ENCODE results near the gene C22orf39. TPM values are rescaled to one million over a fixed set of nuclear protein-coding genes. Genes with fewer than 3 reads are reported as not detected.
A peak's percentile ranks its signal among the peaks of the same experiment; 100 is the strongest.

C22orf39 gene
- polyA plus RNA-seq, 1 of the 3 experiments (the other 2 are of a cell fraction), result 17.7 TPM

DNA sequence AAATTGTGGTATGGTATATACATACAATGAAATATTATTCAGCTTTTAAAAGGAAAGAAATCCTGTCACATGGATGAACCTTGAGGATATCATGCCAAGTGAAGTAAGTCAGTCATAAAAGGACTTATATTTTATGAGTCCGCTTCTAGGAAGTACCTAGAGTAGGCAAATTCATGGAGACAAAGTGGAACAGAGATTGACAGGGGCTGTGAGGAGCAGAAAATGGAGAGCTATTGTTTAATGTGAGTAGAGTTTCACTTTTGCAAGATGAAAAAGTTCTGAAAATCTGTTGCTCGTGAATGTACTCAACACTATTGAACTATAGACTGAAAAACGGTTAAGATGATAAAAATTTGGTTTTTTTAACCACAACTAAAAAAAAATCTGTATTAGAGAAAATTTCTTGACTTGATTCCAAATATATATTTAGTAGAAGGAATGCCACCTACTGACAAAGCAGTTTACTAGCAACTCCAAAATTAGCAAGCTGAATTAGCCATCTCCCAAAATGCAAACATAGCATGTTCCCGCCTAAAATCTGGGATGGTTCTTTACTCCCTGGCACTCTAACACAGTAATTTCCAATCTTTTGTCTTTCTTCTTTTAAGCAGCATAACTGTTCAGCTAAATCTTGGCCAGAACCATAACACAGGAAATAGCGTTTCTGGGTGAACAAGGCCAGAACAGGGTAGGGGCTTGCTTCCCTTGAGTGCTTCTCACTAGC, 30.0 kb upstream of the C22orf39 start:
- peaks cover 18 to 28% of the 10 kb centered on the region in 2 experiments for H3K36me3 ChIP-seq (replicated peaks in 1 of 2; ENCODE audit: control insufficient read depth in 1 of 2, insufficient read depth in 2 of 2, low read length in 1 of 2)
- DNase-seq, result no peak
- POLR2A ChIA-PET, result interaction anchor here (0.7 to 1.6 kb wide), 2 partner anchors 26 to 333 kb away, joined by 3 to 4 read pairs; partner anchors contain the start of gene ESS2

DNA sequence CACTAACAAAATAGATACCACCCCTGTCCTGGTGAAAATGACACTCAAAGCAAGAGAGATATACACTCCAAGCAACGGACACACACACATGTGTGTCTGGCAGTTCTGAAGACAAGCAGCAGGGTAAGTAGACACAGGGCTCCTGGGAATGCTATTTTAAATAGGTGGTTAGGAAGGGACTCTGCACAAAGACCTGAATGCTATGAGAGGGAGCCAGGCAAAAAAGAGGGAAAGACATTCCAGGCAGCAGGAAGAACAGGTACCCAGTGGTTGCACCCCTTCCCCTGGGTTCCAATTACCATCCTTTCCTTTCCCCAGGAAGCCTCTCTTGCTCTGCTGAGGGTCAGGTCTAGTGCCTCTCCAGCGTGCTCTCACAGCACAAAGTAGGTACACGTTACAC, 28.5 kb upstream of the C22orf39 start:
- H3K36me3 ChIP-seq (replicated peaks in 1 of 2; ENCODE audit: control insufficient read depth in 1 of 2, insufficient read depth in 2 of 2, low read length in 1 of 2), result peaks cover 27 to 42% of the 10 kb centered on the region in 2 experiments
- H3K27ac ChIP-seq (ENCODE audit: low read depth in 2 of 2, low read length in 1 of 2), result no peak overlapping the region
- H4K20me1 ChIP-seq (ENCODE audit: insufficient read depth), result peaks cover 53% of the 10 kb centered on the region
- no peak overlapping the region for H2AFZ ChIP-seq (ENCODE audit: low read depth)
- no peak overlapping the region for H3K4me3 ChIP-seq (ENCODE audit: low read depth in 2 of 2, low read length in 1 of 2)
- no peaks in the 10 kb centered on the region for H3K9me3 ChIP-seq
- ChIA-PET CTCF (no interaction called here), POLR2A (no interaction called here)
- no peak overlapping the region for H3K4me2 ChIP-seq
- no peak overlapping the region for H3K9ac ChIP-seq
- no peaks in the 10 kb centered on the region for H3K27me3 ChIP-seq (ENCODE audit: insufficient read depth)
- TF ChIP-seq NFIC (IDR thresholded peaks at IDR 0.05; ENCODE audit: borderline replicate concordance) (no peak), TCF12 (IDR thresholded peaks at IDR 0.05) (no peak), ELF1 (IDR thresholded peaks at IDR 0.05) (no peak), SMC3 (IDR thresholded peaks at IDR 0.05; ENCODE audit: low read depth, low read length) (no peak), RFX5 (IDR thresholded peaks at IDR 0.05; ENCODE audit: low read length) (no peak), FOXJ3 (CRISPR knock-in tag; IDR thresholded peaks at IDR 0.05) (no peak), SIN3A (IDR thresholded peaks at IDR 0.05; ENCODE audit: borderline replicate concordance, low read depth, low read length) (no peak), TEAD4 (IDR thresholded peaks at IDR 0.05; ENCODE audit: borderline replicate concordance, insufficient read depth) (no peak), MEF2A (IDR thresholded peaks at IDR 0.05; ENCODE audit: borderline replicate concordance, low read depth) (no peak), FOXM1 (IDR thresholded peaks at IDR 0.05; ENCODE audit: low read depth) (no peak), GATA2 (CRISPR knock-in tag; IDR thresholded peaks at IDR 0.05) (no peak), NRF1 (IDR thresholded peaks at IDR 0.05; ENCODE audit: low read depth, low read length) (no peak), EP300 (IDR thresholded peaks at IDR 0.05; ENCODE audit: borderline replicate concordance in 1 of 2, low read depth in 1 of 2, low read length in 1 of 2) (no peak), JUND (IDR thresholded peaks at IDR 0.05) (no peak), YY1 (IDR thresholded peaks at IDR 0.05; ENCODE audit: low read depth) (no peak), MXI1 (IDR thresholded peaks at IDR 0.05; ENCODE audit: low read depth, low read length) (no peak)
- TF ChIP-seq, protein P1, sequence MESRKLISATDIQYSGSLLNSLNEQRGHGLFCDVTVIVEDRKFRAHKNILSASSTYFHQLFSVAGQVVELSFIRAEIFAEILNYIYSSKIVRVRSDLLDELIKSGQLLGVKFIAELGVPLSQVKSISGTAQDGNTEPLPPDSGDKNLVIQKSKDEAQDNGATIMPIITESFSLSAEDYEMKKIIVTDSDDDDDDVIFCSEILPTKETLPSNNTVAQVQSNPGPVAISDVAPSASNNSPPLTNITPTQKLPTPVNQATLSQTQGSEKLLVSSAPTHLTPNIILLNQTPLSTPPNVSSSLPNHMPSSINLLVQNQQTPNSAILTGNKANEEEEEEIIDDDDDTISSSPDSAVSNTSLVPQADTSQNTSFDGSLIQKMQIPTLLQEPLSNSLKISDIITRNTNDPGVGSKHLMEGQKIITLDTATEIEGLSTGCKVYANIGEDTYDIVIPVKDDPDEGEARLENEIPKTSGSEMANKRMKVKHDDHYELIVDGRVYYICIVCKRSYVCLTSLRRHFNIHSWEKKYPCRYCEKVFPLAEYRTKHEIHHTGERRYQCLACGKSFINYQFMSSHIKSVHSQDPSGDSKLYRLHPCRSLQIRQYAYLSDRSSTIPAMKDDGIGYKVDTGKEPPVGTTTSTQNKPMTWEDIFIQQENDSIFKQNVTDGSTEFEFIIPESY (IDR thresholded peaks at IDR 0.05; ENCODE audit: borderline replicate concordance, low read depth), result no peak
- TF ChIP-seq, protein P2, sequence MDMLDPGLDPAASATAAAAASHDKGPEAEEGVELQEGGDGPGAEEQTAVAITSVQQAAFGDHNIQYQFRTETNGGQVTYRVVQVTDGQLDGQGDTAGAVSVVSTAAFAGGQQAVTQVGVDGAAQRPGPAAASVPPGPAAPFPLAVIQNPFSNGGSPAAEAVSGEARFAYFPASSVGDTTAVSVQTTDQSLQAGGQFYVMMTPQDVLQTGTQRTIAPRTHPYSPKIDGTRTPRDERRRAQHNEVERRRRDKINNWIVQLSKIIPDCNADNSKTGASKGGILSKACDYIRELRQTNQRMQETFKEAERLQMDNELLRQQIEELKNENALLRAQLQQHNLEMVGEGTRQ (IDR thresholded peaks at IDR 0.05; ENCODE audit: borderline replicate concordance, low read depth, low read length), result no peak
- TF ChIP-seq, protein P3, sequence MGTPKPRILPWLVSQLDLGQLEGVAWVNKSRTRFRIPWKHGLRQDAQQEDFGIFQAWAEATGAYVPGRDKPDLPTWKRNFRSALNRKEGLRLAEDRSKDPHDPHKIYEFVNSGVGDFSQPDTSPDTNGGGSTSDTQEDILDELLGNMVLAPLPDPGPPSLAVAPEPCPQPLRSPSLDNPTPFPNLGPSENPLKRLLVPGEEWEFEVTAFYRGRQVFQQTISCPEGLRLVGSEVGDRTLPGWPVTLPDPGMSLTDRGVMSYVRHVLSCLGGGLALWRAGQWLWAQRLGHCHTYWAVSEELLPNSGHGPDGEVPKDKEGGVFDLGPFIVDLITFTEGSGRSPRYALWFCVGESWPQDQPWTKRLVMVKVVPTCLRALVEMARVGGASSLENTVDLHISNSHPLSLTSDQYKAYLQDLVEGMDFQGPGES (IDR thresholded peaks at IDR 0.05; ENCODE audit: low read depth, low read length), result no peak
- H3K4me1 ChIP-seq (ENCODE audit: control insufficient read depth in 1 of 2, insufficient read depth in 2 of 2, low read depth in 1 of 2, low read length in 1 of 2), result peaks cover 5 to 16% of the 10 kb centered on the region in 2 experiments; a peak in 3 of 4 replicates
- H3F3A ChIP-seq (replicated peaks; ENCODE audit: insufficient read depth), result no peaks in the 10 kb centered on the region
- no peak for DNase-seq
- WGBS (ENCODE audit: low lambda C conversion rate), result 84% methylated on average over 3 of the region's 3 CpGs
- H3K79me2 ChIP-seq (ENCODE audit: insufficient read depth), result peaks cover 87% of the 10 kb centered on the region
- H3K9me2 ChIP-seq, result no peaks in the 10 kb centered on the region

More for the DNA sequence above, 30.0 kb upstream of the C22orf39 start:
- peak overlapping the region; percentile 91 for H3K9ac ChIP-seq
- 45% methylated on average over 5 of the region's 5 CpGs for WGBS (ENCODE audit: low lambda C conversion rate)
- no peaks in the 10 kb centered on the region for H3F3A ChIP-seq (replicated peaks; ENCODE audit: insufficient read depth)
- CTCF ChIA-PET, result interaction anchor here (0.6 to 2.9 kb wide), 14 partner anchors 11 to 519 kb away, joined by 3 to 19 read pairs (median 4); partner anchors contain the start of genes ESS2 and SLC25A1
- peaks cover 50% of the 10 kb centered on the region for H4K20me1 ChIP-seq (ENCODE audit: insufficient read depth)
- TF ChIP-seq, protein P4, sequence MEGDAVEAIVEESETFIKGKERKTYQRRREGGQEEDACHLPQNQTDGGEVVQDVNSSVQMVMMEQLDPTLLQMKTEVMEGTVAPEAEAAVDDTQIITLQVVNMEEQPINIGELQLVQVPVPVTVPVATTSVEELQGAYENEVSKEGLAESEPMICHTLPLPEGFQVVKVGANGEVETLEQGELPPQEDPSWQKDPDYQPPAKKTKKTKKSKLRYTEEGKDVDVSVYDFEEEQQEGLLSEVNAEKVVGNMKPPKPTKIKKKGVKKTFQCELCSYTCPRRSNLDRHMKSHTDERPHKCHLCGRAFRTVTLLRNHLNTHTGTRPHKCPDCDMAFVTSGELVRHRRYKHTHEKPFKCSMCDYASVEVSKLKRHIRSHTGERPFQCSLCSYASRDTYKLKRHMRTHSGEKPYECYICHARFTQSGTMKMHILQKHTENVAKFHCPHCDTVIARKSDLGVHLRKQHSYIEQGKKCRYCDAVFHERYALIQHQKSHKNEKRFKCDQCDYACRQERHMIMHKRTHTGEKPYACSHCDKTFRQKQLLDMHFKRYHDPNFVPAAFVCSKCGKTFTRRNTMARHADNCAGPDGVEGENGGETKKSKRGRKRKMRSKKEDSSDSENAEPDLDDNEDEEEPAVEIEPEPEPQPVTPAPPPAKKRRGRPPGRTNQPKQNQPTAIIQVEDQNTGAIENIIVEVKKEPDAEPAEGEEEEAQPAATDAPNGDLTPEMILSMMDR (IDR thresholded peaks at IDR 0.05), result peak; percentile 43
- no peak for TF ChIP-seq SIN3A (IDR thresholded peaks at IDR 0.05; ENCODE audit: borderline replicate concordance, low read depth, low read length)
- peak; percentile 31; the same call in 1 of the 2 replicates for TF ChIP-seq RAD21 (IDR thresholded peaks at IDR 0.05; ENCODE audit: low read length)
- TF ChIP-seq JUND (IDR thresholded peaks at IDR 0.05), result no peak
- peak overlapping the region in 1 of 2 experiments; percentile 95; a peak in 2 of 4 replicates for H3K27ac ChIP-seq (ENCODE audit: low read depth in 2 of 2, low read length in 1 of 2)
- peak overlapping the region; percentile 94 to 95 for H3K4me3 ChIP-seq (ENCODE audit: low read depth in 2 of 2, low read length in 1 of 2)
- no peaks in the 10 kb centered on the region for H3K9me2 ChIP-seq
- no peak overlapping the region for H2AFZ ChIP-seq (ENCODE audit: low read depth)
- H3K27me3 ChIP-seq (ENCODE audit: insufficient read depth), result no peaks in the 10 kb centered on the region
- peak overlapping the region; percentile 80 for H3K4me2 ChIP-seq
- H3K79me2 ChIP-seq (ENCODE audit: insufficient read depth), result peaks cover 89% of the 10 kb centered on the region
- peaks cover 5 to 16% of the 10 kb centered on the region in 2 experiments; a peak in 3 of 4 replicates for H3K4me1 ChIP-seq (ENCODE audit: control insufficient read depth in 1 of 2, insufficient read depth in 2 of 2, low read depth in 1 of 2, low read length in 1 of 2)
- H3K9me3 ChIP-seq, result no peaks in the 10 kb centered on the region

All from SK-N-SH (cell line).